ENCODE data around the gene TMEM145. TPM values are rescaled to one million over a fixed set of nuclear protein-coding genes. Genes with fewer than 3 reads are reported as not detected.

Gene TMEM145
- total and polyA plus RNA-seq, 9 of the 15 experiments (the other 6 are each of a cell fraction or from before 2014, with no cell fraction given) = 0.80 to 5.5 (median 1.9) TPM; not detected in 3

- peak; percentile 36; the same call in 1 of the 2 replicates for TF ChIP-seq ZNF740 (CRISPR knock-in tag; IDR thresholded peaks at IDR 0.05)
- no peak for TF ChIP-seq ZNF740 (tag; IDR thresholded peaks at IDR 0.05)
- TF ChIP-seq MAZ (CRISPR knock-in tag; conservative IDR thresholded peaks at IDR 0.05 in 1 of 2, IDR thresholded peaks at IDR 0.05 in 1 of 2) = peak; percentile 57 to 79; a peak in 2 of 4 replicates
- TF ChIP-seq MEF2A (IDR thresholded peaks at IDR 0.05; ENCODE audit: control insufficient read depth, low read depth, low read length) = peak; percentile 21; the same call in 1 of the 2 replicates
- TF ChIP-seq CREB1 (IDR thresholded peaks at IDR 0.05) = no peak
- TF ChIP-seq CREB1 (CRISPR knock-in tag; IDR thresholded peaks at IDR 0.05) = 0 out of 2 replicates have a peak, but pooled peaks have one; percentile 16
- TF ChIP-seq PHB2 (IDR thresholded peaks at IDR 0.05; ENCODE audit: low read depth) = no peak
- 0 out of 2 replicates have a peak, but pooled peaks have one; percentile 17 for TF ChIP-seq L3MBTL2 (IDR thresholded peaks at IDR 0.05)
- peak; percentile 82; the same call in 1 of the 2 replicates for TF ChIP-seq ZNF197 (CRISPR knock-in tag; IDR thresholded peaks at IDR 0.05; ENCODE audit: low read depth)
- 0 out of 2 replicates have a peak, but pooled peaks have one; percentile 40 for TF ChIP-seq CBX1 (IDR thresholded peaks at IDR 0.05; ENCODE audit: low read depth)
- peak; percentile 73 for TF ChIP-seq SAP30 (IDR thresholded peaks at IDR 0.05; ENCODE audit: borderline replicate concordance, insufficient read depth, low read depth, low read length, poor library complexity, severe bottlenecking)
- TF ChIP-seq ILF3 (IDR thresholded peaks at IDR 0.05; ENCODE audit: borderline replicate concordance) = no peak
Observed at GRCh38 chr19:42313096-42313839, at the start of gene TMEM145 (continued).

All from K562 (cell line).